ENCODE results near the gene UBE2D2.
"Not testable (repeated sequence)": the region's sequence is repeated elsewhere in the genome, so short reads cannot be mapped to it uniquely, and the experiment has no call there.

UBE2D2 gene

DNA sequence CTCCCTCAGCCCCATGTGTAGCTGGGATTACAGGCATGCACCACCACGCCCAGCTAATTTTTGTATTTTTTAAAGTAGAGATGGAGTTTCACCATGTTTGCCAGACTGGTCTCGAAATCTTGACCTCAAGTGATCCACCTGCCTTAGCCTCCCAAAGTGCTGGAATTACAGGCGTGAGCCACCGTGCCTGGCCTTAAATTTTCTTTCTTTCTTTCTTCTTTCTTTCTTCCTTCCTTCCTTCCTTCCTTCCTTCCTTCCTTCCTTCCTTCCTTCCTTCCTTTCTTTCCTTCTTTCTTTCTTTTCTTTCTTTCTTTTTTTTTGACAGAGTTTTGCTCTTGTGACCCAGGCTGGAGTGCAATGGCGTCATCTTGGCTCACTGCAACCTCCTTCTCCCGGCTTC is 14.5 kb upstream of the UBE2D2 start:
- not testable (repeated sequence) for DNase-seq (ENCODE audit: low read depth in 3 of 3, low spot score in 1 of 3)

DNA sequence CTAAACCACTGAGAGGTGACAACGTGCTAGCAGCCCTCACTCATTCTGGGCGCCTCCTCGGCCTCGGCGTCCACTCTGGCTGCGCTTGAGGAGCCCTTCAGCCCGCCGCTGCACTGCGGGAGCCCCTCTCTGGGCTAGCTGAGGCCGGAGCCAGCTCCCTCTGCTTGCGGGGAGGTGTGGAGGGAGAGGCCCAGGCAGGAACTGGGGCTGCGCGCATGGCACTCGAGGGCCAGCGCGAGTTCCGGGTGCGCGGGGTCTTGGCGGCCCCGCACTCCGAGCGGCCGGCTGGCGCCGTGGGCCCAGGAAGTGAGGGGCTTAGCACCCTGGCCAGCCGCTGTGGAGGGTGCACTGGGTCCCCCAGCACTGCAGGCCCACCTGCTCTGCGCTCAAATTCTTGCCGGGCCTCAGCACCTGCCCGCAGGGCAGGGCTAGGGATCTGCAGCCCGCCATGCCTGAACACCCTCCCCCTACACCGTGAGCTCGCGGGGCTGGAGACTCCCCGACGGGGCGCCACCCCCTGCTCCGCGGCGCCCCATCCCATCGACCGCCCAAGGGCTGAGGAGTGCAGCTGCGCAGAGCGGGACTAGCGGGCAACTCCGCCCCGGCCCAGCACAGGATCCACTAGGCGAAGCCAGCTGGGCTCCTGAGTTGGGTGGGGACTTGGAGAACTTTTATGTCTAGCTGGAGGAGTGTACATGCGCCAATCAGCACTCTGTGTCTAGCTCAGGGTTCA is 11.8 kb upstream of the UBE2D2 start:
- DNase-seq (ENCODE audit: low read depth in 3 of 3, low spot score in 1 of 3) = no peak

DNA sequence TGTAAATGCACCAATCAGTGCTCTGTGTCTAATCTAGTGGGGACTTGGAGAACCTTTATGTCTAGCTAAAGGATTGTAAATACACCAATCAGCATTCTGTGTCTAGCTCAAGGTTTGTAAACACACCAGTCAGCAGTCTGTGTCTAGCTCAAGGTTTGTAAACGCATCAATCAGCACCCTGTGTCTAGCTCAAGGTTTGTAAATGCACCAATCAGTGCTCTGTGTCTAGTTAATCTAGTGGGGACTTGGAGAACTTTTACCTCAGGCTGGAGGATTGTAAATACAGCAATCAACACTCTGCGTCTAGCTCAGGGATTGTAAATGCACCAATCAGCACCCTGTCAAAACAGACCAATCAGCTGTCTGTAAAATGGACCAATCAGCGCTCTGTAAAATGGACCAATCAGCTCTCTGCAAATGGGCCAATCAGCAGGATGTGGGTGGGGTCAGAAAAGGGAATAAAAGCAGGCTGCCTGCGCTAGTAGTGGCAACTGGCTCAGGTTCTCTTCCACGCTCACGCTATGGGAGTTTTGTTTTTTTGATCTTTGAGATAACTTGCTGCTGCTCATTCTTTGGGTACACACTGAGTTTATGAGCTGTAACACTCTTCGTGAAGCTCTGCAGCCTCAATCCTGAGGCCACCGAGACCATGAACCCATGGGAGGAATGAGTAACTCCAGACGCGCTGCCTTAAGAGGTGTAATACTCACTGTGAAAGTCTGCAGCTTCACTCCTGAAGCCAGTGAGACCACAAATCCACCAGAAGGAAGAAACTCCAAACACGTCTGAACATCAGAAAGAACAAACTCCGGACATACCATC is 10.9 kb upstream of the UBE2D2 start:
- not testable (repeated sequence) for DNase-seq (ENCODE audit: low read depth in 3 of 3, low spot score in 1 of 3)

DNA sequence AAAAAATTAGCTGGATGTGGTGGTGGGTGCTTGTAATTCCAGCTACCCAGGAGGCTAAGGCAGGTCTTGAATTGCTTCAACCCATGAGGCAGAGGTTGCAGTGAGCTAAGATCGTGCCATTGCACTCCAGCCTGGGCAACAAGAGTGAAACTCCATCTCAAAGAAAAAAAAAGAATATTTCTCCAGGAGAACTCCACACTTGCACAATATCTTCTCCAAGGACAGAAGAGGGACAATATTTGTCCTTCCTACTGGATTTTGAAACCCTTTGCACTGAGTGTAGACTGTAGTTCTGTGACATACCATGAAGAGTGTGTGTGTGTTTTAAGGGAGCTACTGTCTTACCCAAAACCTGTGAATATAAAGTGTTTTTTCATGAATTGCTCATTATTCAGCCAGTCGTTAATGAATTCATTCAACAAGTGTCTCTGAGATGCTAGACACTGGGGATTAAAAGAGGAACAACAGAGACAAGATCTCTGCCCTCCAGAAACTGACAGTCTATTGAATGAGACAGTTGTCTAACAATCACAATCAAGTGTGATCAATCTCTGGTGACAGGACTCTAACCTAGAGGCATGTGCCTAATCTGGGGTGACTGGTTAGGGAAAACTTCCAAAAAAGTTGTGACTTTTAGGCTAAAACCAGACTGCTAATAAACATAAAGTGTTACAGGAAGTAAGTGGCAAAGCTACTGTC is 9.8 kb upstream of the UBE2D2 start:
- DNase-seq (ENCODE audit: low read depth in 3 of 3, low spot score in 1 of 3) = no peak

DNA sequence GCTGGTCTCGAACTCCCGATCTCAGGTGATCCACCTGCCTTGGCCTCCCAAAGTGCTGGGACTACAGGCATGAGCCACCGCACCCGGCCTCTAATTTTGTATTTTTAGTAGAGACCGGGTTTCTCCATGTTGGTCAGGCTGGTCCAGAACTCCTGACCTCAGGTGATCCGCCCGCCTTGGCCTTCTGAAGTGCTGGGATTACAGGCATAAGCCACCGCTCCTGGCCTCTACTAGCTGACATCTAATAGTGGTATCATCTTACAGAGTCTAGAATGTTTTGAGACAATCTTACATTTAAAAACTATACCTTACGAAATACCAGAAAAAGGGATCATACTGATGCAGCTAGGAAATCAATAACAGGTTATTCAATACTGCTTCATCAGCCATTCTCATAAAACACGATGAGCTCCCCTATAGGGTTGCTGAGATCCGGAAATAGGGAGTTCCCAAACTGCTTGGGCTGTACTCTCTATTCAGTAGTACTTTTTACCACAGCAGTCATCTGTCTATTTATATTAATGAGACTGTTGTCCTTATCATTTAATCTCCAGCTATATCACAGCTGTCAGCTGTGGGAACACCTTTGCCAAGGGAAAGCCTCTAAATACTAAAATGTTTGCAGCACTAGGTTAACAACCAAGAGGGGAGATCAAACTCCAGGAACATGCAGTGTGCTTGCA is 8.1 kb upstream of the UBE2D2 start:
- DNase-seq (ENCODE audit: low read depth in 3 of 3, low spot score in 1 of 3) = no peak

DNA sequence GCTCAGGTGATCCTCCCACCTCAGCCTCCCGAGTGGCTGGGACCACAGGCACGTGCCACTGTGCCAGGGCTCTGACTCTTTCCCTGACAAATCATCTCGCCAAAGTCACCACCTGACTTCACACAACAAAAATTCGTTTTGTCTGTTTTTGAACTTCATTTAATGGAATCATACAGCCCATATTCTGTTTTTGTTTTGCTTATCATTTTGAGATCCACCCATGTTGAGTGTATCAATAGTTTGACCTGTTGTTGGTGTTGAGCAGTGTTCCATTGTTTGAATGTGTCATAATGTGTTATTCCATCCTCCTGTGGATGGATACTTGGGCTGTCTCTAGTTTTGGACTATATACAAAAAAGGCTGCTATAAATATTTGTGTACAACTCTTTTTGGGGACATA is 6.9 kb upstream of the UBE2D2 start:
- DNase-seq (ENCODE audit: low read depth in 3 of 3, low spot score in 1 of 3) = no peak

DNA sequence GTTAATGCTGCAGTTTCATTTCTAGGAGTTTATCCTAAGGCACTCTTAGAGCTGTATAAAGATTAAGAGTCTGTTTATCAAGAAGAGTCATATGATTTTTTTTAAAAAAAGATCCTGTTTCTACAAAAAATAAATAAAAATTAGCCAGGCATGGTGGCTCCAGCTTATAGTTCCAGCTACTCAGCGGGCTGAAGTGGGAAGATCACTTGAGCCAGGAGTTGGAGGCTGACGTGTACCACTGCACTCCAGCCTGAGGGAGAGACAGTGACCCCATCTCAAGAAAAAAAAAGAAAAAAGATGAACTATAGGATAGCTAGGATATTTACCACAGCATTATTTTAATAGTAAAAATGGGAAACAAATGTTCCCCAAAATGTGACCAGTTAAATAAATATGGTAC is 3.3 kb upstream of the UBE2D2 start:
- no peak for DNase-seq (ENCODE audit: low read depth in 3 of 3, low spot score in 1 of 3)

DNA sequence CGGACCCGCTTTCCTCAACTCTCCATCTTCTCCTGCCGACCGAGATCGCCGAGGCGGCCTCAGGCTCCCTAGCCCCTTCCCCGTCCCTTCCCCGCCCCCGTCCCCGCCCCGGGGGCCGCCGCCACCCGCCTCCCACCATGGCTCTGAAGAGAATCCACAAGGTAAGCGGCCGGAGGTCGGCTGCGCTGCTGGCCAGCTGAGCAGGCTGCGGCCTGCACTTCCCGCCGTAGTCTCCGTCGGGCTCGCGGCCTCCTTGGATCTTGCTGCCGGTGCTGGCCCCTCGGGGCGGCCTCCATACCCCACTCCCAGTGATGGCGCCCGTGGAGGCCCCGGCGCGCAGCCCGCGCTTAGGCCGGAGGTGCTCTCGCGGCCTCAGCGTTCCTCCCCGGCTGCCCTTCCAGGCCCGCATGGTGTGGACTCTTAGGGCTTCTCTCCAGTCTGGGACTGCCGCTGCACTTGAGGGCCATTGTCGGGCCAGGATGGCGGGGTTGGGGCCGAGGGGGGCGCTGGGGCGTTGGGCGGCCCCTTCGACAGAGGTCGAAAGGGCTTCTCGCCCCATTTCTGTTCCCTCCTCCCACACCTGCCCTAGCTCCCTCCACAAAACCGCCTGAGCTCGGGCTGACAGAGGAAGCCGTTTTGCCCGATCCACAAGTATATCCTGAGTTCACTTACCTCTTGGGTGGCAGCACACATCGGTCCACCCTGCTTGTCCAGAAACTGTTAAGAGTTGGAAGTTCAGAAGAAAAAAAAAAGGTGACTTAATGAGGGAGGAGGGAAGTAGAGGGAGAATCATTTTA is 714 bp downstream of the UBE2D2 start:
- no peak for DNase-seq (ENCODE audit: low read depth in 3 of 3, low spot score in 1 of 3)

DNA sequence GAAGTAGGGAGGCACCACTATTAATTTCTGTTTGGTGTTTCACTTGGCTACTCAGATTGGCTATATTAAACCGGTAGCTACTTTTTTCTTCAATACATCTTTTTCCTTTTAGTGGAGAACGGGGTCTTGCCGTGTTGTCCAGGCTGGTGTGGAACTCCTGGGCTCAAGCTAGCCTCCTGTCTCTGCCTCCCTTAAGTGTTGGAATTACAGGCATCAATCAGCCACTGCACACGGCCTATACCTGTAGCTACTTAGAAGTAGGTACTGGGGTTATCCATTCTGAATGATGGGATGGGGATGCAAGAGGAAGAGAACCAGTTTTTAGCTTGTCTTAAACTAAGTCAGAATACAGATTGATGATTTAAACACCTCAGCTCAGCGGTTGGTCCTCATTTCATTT is 1.7 kb downstream of the UBE2D2 start:
- DNase-seq (ENCODE audit: low read depth in 3 of 3, low spot score in 1 of 3) = no peak

DNA sequence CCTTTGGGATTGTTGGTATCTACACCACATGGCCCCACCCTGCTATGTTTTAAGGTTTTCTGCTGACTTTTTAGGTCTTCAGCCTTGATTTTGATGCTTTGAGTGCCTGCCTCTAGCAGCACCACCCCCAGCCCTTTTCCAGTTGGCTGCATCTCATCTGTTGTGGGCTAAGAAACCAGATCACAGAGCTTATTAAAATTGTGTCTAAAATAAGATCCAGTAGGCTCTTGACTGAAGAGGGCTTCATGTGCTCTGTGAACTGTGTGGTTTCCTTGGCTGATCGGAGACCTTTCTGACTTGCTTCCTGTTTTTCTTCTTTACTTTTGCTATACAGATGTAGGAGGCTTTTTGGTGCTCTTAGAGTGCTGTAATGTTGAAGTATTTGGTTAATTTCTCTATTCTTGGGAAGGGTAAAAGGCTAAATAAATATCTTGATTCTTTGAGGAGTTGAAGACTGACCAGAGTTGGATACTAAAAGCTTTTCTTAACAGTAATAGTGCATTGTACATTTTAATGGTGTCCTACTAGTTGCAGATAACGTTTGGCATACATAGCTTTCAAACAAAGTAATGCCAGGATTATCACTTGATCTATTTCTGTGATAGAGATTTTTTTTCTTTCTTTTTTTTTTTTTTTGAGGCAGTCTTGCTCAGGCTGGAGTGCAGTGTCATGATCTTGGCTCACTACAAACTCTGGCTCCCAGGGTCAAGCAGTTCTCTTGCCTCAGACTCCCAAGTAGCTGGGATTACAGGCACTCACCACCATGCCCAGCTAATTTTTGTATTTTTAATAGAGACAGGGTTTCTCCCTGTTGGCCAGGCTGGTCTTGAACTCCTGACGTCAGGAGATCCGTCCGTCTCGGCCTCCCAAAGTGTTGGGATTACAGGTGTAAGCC is 4.5 kb downstream of the UBE2D2 start:
- DNase-seq (ENCODE audit: low read depth in 3 of 3, low spot score in 1 of 3) = peak in 1 of 3 donors; percentile 24

DNA sequence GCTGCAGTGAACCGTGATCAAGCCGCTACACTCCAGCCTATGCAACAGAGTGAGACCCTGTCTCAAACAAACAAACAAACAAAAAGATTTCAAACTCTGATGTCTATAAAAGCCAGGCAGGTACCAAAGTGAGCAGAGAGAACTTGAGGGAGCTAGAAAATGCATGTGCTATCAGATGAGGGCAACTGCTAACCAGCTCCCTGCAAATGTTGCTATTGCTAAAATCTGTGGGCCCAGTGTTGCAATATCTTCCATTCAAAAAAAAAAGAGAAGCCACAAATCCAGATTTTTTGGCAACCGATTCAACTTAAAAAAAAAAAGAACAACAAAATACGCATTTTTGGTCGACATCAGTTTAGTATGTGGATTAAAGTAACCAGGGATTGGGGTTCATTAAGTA is 5.5 kb downstream of the UBE2D2 start:
- no peak for DNase-seq (ENCODE audit: low read depth in 3 of 3, low spot score in 1 of 3)

DNA sequence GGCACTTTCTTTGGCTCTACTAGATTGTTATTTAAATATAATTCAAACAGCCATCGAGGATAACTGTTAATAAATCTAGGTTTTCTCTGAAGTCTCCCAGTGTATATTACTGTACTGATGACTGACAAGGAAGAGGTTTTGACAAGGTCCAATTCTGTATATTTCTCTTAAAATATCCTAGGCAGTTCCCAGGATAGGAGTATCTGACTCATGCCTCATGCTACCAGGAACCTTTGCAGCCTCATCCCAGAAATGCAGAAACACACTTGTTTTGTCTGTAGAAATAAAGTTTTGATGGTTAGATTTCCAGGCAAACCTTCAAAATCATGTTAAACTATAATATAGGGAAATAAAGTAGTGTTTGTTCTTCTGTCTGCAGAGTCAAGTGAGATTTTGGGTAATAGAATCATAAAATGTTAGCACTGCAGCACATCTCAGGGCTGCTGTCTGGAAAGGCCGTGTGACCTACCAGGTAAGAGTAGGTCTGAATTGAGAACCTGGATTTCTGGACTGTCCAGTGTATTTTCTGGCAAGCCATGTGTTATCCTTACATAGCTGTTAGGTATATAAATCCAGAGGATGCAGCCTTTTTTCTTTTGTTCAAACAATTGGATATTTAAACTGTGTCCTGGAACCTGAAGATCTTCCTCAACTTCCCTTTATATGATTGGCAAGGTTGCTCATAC is 8.3 kb downstream of the UBE2D2 start:
- no peak for DNase-seq (ENCODE audit: low read depth in 3 of 3, low spot score in 1 of 3)

DNA sequence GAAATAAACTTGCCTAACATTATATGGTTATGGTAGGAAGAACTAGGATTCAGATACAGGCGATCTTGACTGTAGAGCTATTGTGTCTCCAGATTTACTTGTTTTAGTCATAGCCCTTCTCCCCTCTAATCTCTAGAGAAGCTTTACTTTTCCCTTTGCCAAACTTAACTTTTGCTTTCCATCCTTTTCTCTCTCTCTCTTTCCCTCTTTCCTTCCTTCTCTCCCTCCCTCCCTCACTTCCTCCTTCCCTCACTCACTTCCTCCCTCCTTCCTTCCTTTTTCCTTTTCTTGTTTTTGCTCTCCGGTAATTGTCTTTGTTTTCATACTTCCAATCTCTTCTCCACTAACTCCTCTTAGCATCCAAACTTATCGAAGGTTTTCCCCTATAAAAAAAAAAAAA is 10.4 kb downstream of the UBE2D2 start:
- DNase-seq (ENCODE audit: low read depth in 3 of 3, low spot score in 1 of 3) = no peak

DNA sequence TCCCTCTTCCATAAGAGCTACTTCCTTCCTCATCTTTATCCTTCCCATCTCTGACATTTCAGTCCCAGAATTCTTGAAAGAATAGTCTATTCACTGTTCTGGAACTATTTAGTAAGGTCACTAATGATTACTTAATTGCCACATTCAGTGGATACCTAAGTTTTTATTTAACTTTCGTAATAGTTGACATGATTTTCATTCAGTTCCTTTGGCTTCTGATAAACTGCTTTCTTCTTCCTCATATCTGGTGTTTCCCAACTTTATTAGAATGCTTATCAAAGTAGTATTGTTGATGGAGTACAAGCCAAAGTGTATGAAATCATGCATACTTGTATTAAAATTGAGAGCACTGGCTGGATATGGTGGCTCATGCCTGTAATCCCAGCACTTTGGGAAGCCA is 10.8 kb downstream of the UBE2D2 start:
- DNase-seq (ENCODE audit: low read depth in 3 of 3, low spot score in 1 of 3) = no peak

DNA sequence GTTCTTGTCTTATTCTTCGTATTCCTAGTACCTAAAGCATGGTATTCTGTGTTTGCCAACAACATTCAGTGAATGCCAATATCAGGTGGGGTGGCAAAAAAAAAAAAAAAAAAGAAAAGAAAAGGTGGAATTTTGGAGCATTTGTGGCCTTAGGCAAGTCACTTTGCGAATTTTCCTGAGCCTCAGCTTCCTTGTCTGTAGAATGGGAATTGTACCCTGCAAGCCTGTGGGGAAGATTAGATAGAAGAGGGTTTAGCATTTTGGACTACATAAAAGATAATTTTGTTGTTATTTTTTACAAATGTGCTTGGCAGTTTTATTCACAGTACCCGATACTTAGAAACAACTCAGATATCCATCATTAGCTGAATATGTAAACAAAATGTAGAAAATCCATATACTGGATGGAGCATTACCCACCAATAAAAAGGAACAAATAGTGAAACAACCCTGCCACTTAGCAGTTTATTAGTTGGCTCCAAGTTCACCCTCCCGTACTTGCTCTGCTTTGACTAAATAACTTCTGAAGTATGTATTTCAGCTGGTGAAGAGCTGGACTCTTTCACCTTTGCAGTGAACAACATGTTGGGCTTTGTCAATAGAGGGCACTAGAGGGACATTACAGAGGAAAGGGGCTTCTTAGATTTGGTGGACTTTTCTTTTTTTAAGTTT is 13.6 kb downstream of the UBE2D2 start:
- DNase-seq (ENCODE audit: low read depth in 3 of 3, low spot score in 1 of 3) = no peak

DNA sequence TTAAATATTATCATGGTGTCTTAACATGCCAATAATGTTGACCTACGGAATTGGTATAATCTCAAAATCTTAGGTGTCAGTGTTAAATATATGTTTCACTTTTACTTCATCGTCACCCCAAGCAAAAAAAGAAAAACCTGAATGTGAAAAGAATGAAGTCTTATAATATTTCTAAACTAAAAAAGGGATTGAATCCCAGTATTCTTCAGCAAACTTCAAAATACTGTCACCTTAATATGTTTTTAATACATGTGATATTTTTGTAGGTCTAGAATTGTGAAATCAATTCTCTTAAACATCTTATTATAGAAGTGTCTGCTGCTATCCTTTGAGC is 14.1 kb downstream of the UBE2D2 start:
- no peak for DNase-seq (ENCODE audit: low read depth in 3 of 3, low spot score in 1 of 3)

DNA sequence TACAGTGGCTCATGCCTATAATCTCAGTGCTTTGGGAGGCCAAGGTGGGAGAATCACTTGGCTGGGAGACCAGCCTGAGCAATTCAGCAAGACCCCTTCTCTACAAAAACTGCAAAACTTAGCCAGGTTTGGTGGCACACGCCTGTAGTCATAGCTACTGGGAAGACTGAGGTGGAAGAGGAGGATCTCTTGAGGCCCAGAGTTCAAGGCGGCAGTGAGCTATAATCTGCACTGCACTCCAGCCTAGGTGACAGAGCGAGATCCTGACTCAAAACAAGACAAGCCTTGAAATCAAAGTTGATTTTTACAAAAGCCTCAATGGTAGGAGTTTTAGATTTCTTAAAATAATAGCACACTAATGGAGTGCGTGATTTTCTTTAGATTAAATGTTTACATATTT is 14.6 kb downstream of the UBE2D2 start:
- no peak for DNase-seq (ENCODE audit: low read depth in 3 of 3, low spot score in 1 of 3)

DNA sequence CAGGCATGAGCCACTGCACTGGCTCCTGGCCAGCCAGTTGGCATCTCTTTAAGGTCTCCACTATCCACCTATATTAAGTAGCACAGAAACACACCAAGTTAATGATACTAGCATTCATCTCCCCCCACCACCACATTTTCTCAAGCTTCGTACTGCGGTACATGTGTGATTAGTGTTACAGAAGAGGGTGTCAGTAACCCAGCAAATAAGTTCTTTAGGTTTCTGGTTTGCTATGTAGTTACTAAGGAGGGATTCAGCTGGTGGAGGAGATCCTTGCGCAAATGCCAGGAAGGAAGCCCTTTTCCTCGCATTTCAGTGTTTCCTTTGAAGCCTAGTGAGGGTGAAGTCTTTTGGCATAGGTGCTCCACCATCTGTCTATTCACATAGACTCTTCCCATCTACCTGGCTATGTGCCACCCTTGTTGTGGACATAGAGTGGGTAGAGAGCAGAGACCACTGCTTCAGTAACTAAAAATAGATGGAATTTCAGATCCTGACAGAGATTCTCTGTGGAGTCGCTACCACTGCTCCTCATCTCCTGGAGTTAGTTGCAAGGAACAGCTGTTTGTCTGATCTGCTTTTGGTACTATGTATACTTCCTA is 16.7 kb downstream of the UBE2D2 start:
- DNase-seq (ENCODE audit: low read depth in 3 of 3, low spot score in 1 of 3) = no peak

Data from stimulated activated CD4-positive, alpha-beta T cell treated with anti-CD3 and anti-CD28 coated beads, TNF-alpha, amount 100 ng/mL, for 1 hour (primary cell).